Cerebellar cortex (tissue), 1 donor: ENCODE results near the gene BASP1.
"Not testable (repeated sequence)": the region's sequence is repeated elsewhere in the genome, so short reads cannot be mapped to it uniquely, and the experiment has no call there.

Experiments
- DNase-seq: peaks from one replicate; pipeline ENCODE4 v3.0.0-alpha.2; 2015; ENCODE audit warnings: low spot score

The BASP1 gene

GRCh38 chr5:17191574-17191973, 25.9 kb upstream of the BASP1 start:
- not testable (repeated sequence) for DNase-seq

DNA sequence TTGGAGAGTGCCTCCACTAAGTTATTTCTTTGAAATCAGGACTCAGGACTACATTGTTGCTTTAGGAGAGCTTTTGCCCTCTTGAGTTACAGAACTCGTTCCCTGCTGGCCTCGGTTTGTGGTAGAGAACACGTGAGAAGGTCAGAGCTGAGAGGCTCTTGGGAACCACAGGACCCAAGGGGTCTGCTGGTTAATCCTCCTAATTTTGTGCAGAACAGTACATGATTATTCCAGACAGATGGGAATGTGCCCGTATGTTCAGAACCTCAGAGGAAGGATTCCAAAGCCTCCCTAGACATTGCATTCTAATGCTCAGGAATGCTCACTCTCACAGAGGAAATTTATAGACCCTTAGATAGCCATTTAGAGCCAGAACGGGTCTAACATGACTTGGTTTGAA, 25.2 kb upstream of the BASP1 start:
- no peak for DNase-seq

- no peak for DNase-seq
These were observed 21.4 kb upstream of the BASP1 start for GRCh38 chr5:17196024-17196423.

- DNase-seq, result no peak
These were observed 20.7 kb upstream of the BASP1 start for GRCh38 chr5:17196697-17197096.

- peak; percentile 81 for DNase-seq
These were observed 13.9 kb upstream of the BASP1 start for GRCh38 chr5:17203329-17204132.

- DNase-seq, result no peak
These were observed 13.3 kb upstream of the BASP1 start for GRCh38 chr5:17204133-17204489.

DNA sequence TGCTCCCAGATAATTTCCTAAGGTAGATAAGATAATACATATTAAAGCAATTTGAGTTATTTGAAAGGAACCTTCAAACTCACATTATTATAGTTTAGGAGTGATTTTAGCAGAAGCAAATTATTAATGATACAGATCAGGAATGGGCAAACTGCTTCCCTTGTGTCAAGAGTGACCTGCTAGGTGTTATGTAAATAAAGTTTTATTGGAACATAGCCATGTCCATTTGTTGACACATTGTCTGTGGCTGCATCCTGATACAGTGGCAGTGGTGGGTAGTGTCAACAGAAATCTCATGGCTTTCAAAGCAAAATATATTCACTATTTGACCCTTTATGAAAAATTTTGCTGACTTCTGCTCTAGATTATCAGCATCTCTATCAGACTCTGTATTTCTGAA, 11.4 kb upstream of the BASP1 start:
- DNase-seq, result no peak

GRCh38 chr5:17212191-17212590, 5.2 kb upstream of the BASP1 start:
- DNase-seq, result no peak

DNA sequence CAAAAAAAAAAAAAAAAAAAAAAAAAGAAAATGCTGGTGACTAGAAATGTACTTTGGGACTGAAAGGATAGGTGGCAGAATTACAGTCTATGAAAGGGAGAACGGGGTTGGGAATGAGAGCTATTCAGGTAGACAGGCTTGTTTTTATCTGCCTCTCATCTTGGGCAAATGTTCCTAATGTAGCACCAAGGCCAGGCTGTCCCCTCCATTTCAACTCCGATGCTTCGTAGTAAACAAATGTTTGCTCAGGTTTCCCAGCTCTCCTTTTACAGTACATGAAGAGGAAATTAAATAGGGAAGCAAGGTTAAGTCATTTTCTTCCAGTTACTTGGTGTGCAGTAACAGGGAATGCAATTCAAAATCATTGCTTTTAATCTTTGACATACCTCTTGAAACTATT, 4.4 kb upstream of the BASP1 start:
- DNase-seq, result no peak

DNA sequence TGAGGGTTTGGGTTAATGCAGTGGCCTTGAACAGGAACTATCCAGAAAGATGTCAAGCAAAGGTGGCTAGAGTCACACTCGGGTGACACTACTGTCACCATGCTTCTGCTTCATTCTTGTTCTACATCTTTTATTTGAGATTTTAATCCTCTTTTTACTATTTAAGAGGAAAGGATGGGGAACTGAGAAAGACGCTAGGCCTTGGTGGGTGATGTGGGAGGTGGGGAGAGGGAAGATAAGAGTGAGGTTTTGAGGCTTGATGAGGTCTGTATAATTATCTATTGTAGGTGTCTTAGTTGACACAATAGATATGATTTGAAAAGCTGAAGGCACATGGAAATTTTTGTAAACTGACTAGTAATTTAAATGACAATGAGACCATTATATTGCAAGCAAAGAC, 3.5 kb upstream of the BASP1 start:
- no peak for DNase-seq

GRCh38 chr5:17214893-17215292, 2.5 kb upstream of the BASP1 start:
- no peak for DNase-seq

GRCh38 chr5:17215361-17215760, 2.1 kb upstream of the BASP1 start:
- DNase-seq, result no peak

DNA sequence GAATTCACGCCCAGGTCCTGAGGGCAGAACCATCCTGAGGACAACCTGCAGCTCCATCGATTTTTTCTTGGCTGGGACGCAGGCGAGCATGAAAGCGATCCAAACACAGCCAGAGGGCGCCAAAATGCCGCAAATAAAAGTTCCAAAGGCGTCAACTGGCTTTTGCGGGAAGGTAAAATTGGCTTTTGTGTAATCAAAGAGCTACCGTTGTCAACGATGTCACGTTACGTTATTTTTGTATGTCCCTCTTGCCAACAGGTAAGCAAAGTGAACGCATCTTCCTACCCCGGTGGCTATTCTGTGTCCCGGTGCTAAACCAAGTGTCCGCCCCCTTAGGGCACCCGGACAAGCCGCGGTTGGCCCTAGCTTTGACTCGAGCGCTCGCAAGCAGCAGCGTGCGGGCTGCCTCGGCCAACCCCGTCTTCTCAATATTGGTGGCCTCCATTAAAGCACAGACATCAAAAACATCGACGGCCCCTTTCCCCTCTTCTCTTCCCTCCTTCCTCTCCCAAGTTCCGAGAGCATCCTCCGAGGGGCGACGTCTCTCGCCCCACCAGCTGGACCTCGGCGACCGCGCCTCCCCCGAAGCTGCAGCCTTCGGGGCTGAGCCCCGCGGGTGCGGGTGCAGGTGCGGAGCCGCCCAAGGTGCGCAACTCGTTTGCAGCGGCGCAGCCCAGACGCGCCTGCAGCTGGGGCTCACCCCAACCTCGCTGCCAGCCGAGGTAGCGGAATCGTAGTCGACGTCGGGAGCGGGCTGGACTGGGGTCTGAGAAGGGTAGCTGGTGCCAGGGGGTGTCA, 1.1 kb upstream of the BASP1 start:
- DNase-seq, result peak; percentile 89

- DNase-seq, result peak; percentile 21
These were observed 398 bp upstream of the BASP1 start for GRCh38 chr5:17216974-17217492.

DNA sequence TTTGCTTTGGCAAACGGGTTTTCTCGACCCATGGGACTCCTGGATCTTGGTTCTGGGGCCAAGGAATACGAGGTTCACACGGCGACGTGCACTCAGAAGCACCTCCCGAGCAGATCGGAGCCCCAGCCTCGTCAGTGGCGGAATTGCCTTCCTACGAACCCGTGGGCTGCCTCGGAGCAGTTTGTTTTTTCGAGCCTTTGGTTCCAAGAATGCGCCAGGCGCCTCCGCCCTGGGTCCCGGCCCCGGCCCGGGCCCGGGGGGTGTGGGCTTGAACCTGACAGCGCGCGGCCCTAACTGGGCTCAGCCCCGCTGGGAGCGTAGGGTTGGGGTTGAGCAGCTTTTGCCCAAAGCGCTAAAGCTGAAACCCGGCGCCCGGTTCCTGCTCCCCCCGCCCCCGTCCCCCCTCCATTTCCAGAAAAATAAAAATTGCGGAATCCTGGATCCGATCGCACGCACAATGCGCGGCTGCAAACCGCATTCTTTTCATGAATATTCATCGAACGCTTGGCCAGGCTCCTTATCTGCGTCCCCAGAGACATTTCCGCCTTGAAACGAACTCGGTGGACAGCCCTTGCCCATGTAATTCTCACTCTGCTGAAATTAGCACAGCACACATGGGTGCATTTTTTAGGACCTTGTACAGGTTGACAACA, 1.0 kb downstream of the BASP1 start:
- DNase-seq, result peak; percentile 54

- peak; percentile 74 for DNase-seq
These were observed 1.6 kb downstream of the BASP1 start for GRCh38 chr5:17219006-17219422.

GRCh38 chr5:17219469-17219868, 2.0 kb downstream of the BASP1 start:
- peak; percentile 57 for DNase-seq

GRCh38 chr5:17219992-17220391, 2.6 kb downstream of the BASP1 start:
- DNase-seq, result no peak

DNA sequence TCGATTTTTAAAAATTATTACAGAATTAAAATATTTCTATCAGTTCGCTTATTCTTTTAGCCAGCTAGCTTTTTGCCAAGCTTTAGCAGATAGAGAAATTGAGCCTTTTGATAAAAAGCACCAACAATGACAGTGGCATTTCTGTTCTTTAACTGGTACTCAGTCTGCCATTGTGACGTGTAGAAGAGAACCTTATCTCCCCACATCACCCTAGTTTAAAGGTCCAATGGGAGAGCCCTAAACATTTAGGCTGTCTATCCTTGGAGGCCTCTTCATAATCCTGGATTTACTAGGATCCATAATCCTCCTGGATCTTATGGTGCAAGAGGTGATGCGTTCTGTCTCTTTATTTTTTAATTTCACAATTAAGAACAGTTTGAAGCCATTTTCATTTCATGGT, 3.0 kb downstream of the BASP1 start:
- no peak for DNase-seq

GRCh38 chr5:17221843-17222636, 4.6 kb downstream of the BASP1 start:
- no peak for DNase-seq

DNA sequence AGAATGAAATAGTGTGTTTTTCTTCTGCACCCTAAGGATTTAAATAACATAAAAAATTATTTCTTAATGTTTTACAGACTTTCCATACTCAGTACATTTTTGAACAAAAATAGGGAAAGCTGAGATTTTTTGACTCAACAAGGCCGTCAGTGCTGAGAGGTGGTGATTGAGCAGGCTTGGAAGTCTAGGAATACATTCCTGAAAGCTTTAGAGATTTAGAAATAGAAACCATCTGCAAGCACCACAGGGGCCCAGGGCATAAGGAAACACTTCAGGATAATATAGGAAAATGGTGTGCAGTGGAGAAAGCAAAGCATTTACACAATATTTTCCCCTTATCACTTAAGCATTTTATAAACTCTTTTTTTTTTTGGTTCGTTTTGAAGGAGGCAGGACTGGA, 5.2 kb downstream of the BASP1 start:
- peak; percentile 64 for DNase-seq
